CD4-positive, CD25-positive, alpha-beta regulatory T cell (primary cell): ENCODE measurements around the gene FOXO6. TPM values are rescaled to one million over a fixed set of nuclear protein-coding genes. Genes with fewer than 3 reads are reported as not detected.
A peak's percentile ranks its signal among the peaks of the same experiment; 100 is the strongest.

Experiments used
- ATAC-seq, 2 donors: fragments of 150-1000 bp; cut with Tn5 transposase; one replicate each; pipeline ENCODE4 v1.10.0; 2021; ENCODE audit warnings: low read depth in 2 of 2, moderate number of reproducible peaks in 2 of 2, moderate library complexity in 1 of 2
- DNase-seq, 3 donors: peaks; one replicate each; pipeline versions ENCODE4 v3.0.0 to v3.0.0-alpha.2; 2012 to 2022; ENCODE audit warnings: mixed read lengths in 1 of 3
- H3K27ac ChIP-seq: one replicate; pipeline ENCODE4 v1.7.0; 2013; ENCODE audit warnings: mild to moderate bottlenecking, low read length; ENCODE audit not compliant: insufficient read depth, poor library complexity, severe bottlenecking
- H3K27me3 ChIP-seq: one replicate; pipeline ENCODE4 v1.7.0; 2013; ENCODE audit warnings: low read length; ENCODE audit not compliant: control insufficient read depth, insufficient read depth
- H3K36me3 ChIP-seq: one replicate; pipeline ENCODE4 v1.7.0; 2013; ENCODE audit warnings: mild to moderate bottlenecking, low read length, moderate library complexity; ENCODE audit not compliant: control insufficient read depth, insufficient read depth
- H3K4me1 ChIP-seq: 2 replicates; pipeline ENCODE4 v1.7.0; 2013; ENCODE audit warnings: mild to moderate bottlenecking, low read length; ENCODE audit not compliant: insufficient read depth, control insufficient read depth, poor library complexity, severe bottlenecking
- H3K4me3 ChIP-seq: one replicate; pipeline ENCODE4 v1.7.0; 2013; ENCODE audit warnings: low read depth, mild to moderate bottlenecking, low read length, moderate library complexity
- H3K9me3 ChIP-seq, 2 experiments: 1 replicate in 1 of 2; 2 replicates in 1 of 2; pipeline ENCODE4 v1.7.0; 2013; ENCODE audit warnings: low read length in 2 of 2, mild to moderate bottlenecking in 1 of 2, moderate library complexity in 1 of 2; ENCODE audit not compliant: control insufficient read depth in 2 of 2
- H3K27ac Mint-ChIP-seq, 3 donors: one replicate each; pipeline ENCODE4 v1.8.0; 2020 to 2022; ENCODE audit warnings: mild to moderate bottlenecking in 3 of 3, mixed read lengths in 3 of 3, moderate library complexity in 2 of 3
- H3K27me3 Mint-ChIP-seq: one replicate; pipeline ENCODE4 v1.8.0; 2022; ENCODE audit warnings: mild to moderate bottlenecking, mixed read lengths
- H3K36me3 Mint-ChIP-seq: one replicate; pipeline ENCODE4 v1.8.0; 2020; ENCODE audit warnings: mixed read lengths
- H3K4me1 Mint-ChIP-seq, 4 donors: one replicate each; pipeline ENCODE4 v1.8.0; 2020 to 2022; ENCODE audit warnings: mixed read lengths in 4 of 4, mild to moderate bottlenecking in 1 of 4
- H3K4me3 Mint-ChIP-seq, 4 donors: one replicate each; pipeline ENCODE4 v1.8.0; 2020 to 2022; ENCODE audit warnings: mild to moderate bottlenecking in 4 of 4, mixed read lengths in 4 of 4, moderate library complexity in 3 of 4
- H3K9me3 Mint-ChIP-seq, 7 donors: one replicate each; pipeline ENCODE4 v1.8.0; 2020 to 2022; ENCODE audit warnings: mixed read lengths in 7 of 7, mild to moderate bottlenecking in 3 of 7, moderate library complexity in 2 of 7
- polyA plus RNA-seq, 4 donors: library from polyadenylated mRNA; unstranded; fragments of 300-500 nt; fragmentation: Illumina TruSeq; gene quantifications; one replicate each; pipeline ENCODE4 v1.2.3, GENCODE V29; 2021
- total RNA-seq: library from RNA; stranded (reverse); gene quantifications from one replicate; pipeline ENCODE4 v1.2.3, GENCODE V29; 2022

Gene FOXO6
- total and polyA plus RNA-seq, 5 donors from 2014 or later = 0.91 TPM; not detected in 4

- Histone ChIP-seq H3K27ac (no peak overlapping the region), H3K27me3 (no peaks in the 10 kb centered on the region), H3K9me3 (no peaks in the 10 kb centered on the region), H3K4me1 (peaks cover 4% of the 10 kb centered on the region), H3K4me3 (no peak overlapping the region), H3K36me3 (no peaks in the 10 kb centered on the region)
- Mint-ChIP-seq H3K27ac (no peak overlapping the region), H3K9me3 (peaks cover 0 to 7% (median 0%) of the 10 kb centered on the region in 7 donors), H3K27me3 (peaks cover 27% of the 10 kb centered on the region), H3K4me1 (no peaks in the 10 kb centered on the region), H3K4me3 (no peak overlapping the region), H3K36me3 (no peaks in the 10 kb centered on the region)
- DNase-seq = no peak
- no peak for ATAC-seq
These were observed 39.0 kb downstream of the FOXO6 start for GRCh38 chr1:41400225-41400624.

DNA sequence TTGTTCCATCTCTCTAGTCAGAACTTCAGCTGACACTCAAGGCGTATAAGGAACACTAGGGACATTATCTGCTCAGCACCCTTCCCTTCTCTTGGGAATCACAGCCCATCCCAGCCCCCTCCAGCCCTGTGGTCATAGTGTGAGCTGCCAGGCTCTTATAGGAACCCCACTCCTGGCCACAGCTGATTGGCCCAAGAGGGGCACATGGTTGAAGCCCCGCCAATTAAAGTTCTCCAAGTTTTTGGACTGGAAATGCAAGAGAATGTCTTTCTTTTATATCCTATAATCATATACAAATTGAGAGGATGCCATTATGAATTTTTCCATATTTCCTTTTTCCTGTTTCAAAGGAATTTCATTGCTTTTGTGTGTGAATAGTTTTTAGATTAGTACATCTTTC is 40.7 kb downstream of the FOXO6 start:
- H3K27me3 ChIP-seq = no peaks in the 10 kb centered on the region
- H3K27me3 Mint-ChIP-seq = peaks cover 27% of the 10 kb centered on the region

DNA sequence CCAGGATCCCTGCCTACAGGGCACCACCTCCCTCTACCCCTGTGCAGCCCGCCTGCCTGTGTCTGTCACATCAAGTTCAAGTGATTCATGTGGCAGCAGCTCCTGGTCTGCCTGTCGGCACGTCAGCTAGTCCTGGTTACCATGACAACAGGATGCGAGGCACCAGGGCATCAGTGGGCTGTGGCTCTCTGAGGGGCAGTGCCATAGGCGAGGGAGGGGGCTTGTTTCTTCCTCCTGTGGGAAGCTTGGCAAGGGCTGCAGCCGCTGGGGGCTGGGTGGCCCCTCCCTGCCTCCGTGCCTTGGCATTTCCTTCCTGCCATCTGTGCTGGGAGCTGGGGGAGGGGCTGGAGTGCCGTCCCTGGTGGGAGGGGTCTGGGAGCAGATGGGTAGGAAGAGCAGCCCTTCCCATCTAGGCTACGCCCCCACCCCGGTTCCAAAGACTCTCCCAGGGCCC is 43.1 kb downstream of the FOXO6 start:
- peaks cover 4% of the 10 kb centered on the region for H3K27me3 ChIP-seq
- no peak overlapping the region for H3K27ac ChIP-seq

More for the DNA sequence above, 40.7 kb downstream of the FOXO6 start:
- Histone ChIP-seq H3K27ac (no peak overlapping the region), H3K4me3 (no peak overlapping the region), H3K4me1 (peaks cover 4% of the 10 kb centered on the region), H3K9me3 (no peaks in the 10 kb centered on the region), H3K36me3 (no peaks in the 10 kb centered on the region)
- H3K36me3 Mint-ChIP-seq = no peaks in the 10 kb centered on the region
- no peaks in the 10 kb centered on the region for H3K4me1 Mint-ChIP-seq
- no peak overlapping the region for H3K4me3 Mint-ChIP-seq
- ATAC-seq (no peak), DNase-seq (no peak)
- no peak overlapping the region for H3K27ac Mint-ChIP-seq
- peaks cover 0 to 7% (median 0%) of the 10 kb centered on the region in 7 donors for H3K9me3 Mint-ChIP-seq

GRCh38 chr1:41407664-41408252 is 46.5 kb downstream of the FOXO6 start:
- no peak for ATAC-seq
- H3K27ac Mint-ChIP-seq = no peak overlapping the region
- H3K27me3 Mint-ChIP-seq = peaks cover 32% of the 10 kb centered on the region
- peaks cover 4% of the 10 kb centered on the region for H3K4me1 ChIP-seq
- H3K4me3 Mint-ChIP-seq = no peak overlapping the region
- H3K36me3 ChIP-seq = no peaks in the 10 kb centered on the region
- H3K9me3 ChIP-seq = no peaks in the 10 kb centered on the region
- H3K9me3 Mint-ChIP-seq = peaks cover 0 to 2% (median 0%) of the 10 kb centered on the region in 7 donors
- H3K27ac ChIP-seq = no peak overlapping the region
- H3K36me3 Mint-ChIP-seq = no peaks in the 10 kb centered on the region
- no peak overlapping the region for H3K4me3 ChIP-seq
- H3K27me3 ChIP-seq = peaks cover 4% of the 10 kb centered on the region
- DNase-seq = no peak
- no peaks in the 10 kb centered on the region for H3K4me1 Mint-ChIP-seq

More for the DNA sequence above, 43.1 kb downstream of the FOXO6 start:
- Mint-ChIP-seq H3K4me3 (no peak overlapping the region), H3K27me3 (peaks cover 33% of the 10 kb centered on the region), H3K9me3 (peaks cover 0 to 7% (median 0%) of the 10 kb centered on the region in 7 donors), H3K27ac (peak overlapping the region in 1 of 3 donors; percentile 42), H3K36me3 (no peaks in the 10 kb centered on the region), H3K4me1 (no peaks in the 10 kb centered on the region)
- DNase-seq = peak in 1 of 3 donors; percentile 8
- peak in 1 of 2 donors; percentile 34 for ATAC-seq
- Histone ChIP-seq H3K4me1 (peaks cover 4% of the 10 kb centered on the region), H3K4me3 (no peak overlapping the region), H3K36me3 (no peaks in the 10 kb centered on the region), H3K9me3 (no peaks in the 10 kb centered on the region)

- H3K27ac Mint-ChIP-seq = no peak overlapping the region
- ATAC-seq = no peak
- peaks cover 25% of the 10 kb centered on the region for H3K27me3 Mint-ChIP-seq
- H3K36me3 Mint-ChIP-seq = no peaks in the 10 kb centered on the region
- no peak for DNase-seq
- H3K4me3 Mint-ChIP-seq = no peak overlapping the region
- peaks cover 0 to 2% (median 0%) of the 10 kb centered on the region in 7 donors for H3K9me3 Mint-ChIP-seq
- Histone ChIP-seq H3K36me3 (no peaks in the 10 kb centered on the region), H3K4me1 (peaks cover 4% of the 10 kb centered on the region), H3K4me3 (no peak overlapping the region), H3K27me3 (peaks cover 4% of the 10 kb centered on the region), H3K9me3 (no peaks in the 10 kb centered on the region), H3K27ac (no peak overlapping the region)
- H3K4me1 Mint-ChIP-seq = no peaks in the 10 kb centered on the region
These were observed 47.5 kb downstream of the FOXO6 start for GRCh38 chr1:41408691-41409090.

- Mint-ChIP-seq H3K36me3 (no peaks in the 10 kb centered on the region), H3K9me3 (peaks cover 0 to 2% (median 0%) of the 10 kb centered on the region in 7 donors), H3K4me3 (no peak overlapping the region), H3K27me3 (peaks cover 25% of the 10 kb centered on the region), H3K4me1 (no peaks in the 10 kb centered on the region), H3K27ac (no peak overlapping the region)
- Histone ChIP-seq H3K4me1 (no peaks in the 10 kb centered on the region), H3K9me3 (no peaks in the 10 kb centered on the region), H3K36me3 (no peaks in the 10 kb centered on the region), H3K27ac (no peak overlapping the region), H3K4me3 (no peak overlapping the region), H3K27me3 (peaks cover 4% of the 10 kb centered on the region)
- no peak for ATAC-seq
- no peak for DNase-seq
These were observed 48.6 kb downstream of the FOXO6 start for GRCh38 chr1:41409825-41410224.

GRCh38 chr1:41410462-41410861 is 49.2 kb downstream of the FOXO6 start:
- peaks cover 0 to 2% (median 0%) of the 10 kb centered on the region in 7 donors for H3K9me3 Mint-ChIP-seq
- no peaks in the 10 kb centered on the region for H3K36me3 Mint-ChIP-seq
- H3K27me3 ChIP-seq = peaks cover 4% of the 10 kb centered on the region
- no peak for ATAC-seq
- H3K27me3 Mint-ChIP-seq = peaks cover 19% of the 10 kb centered on the region
- no peaks in the 10 kb centered on the region for H3K4me1 ChIP-seq
- H3K27ac ChIP-seq = no peak overlapping the region
- H3K4me3 Mint-ChIP-seq = no peak overlapping the region
- no peaks in the 10 kb centered on the region for H3K9me3 ChIP-seq
- H3K4me3 ChIP-seq = no peak overlapping the region
- no peaks in the 10 kb centered on the region for H3K4me1 Mint-ChIP-seq
- H3K27ac Mint-ChIP-seq = no peak overlapping the region
- no peaks in the 10 kb centered on the region for H3K36me3 ChIP-seq
- DNase-seq = no peak

- H3K4me3 Mint-ChIP-seq = no peak overlapping the region
- H3K36me3 Mint-ChIP-seq = no peaks in the 10 kb centered on the region
- H3K4me1 ChIP-seq = no peaks in the 10 kb centered on the region
These were observed 50.0 kb downstream of the FOXO6 start for GRCh38 chr1:41411229-41411628.

More at GRCh38 chr1:41411229-41411628, 50.0 kb downstream of the FOXO6 start:
- peak in 1 of 3 donors; percentile 14 for DNase-seq
- no peak overlapping the region for H3K27ac Mint-ChIP-seq
- Histone ChIP-seq H3K9me3 (no peaks in the 10 kb centered on the region), H3K4me3 (no peak overlapping the region), H3K36me3 (no peaks in the 10 kb centered on the region), H3K27ac (no peak overlapping the region), H3K27me3 (peaks cover 4% of the 10 kb centered on the region)
- ATAC-seq = no peak
- peaks cover 0 to 2% (median 0%) of the 10 kb centered on the region in 7 donors for H3K9me3 Mint-ChIP-seq
- H3K4me1 Mint-ChIP-seq = no peaks in the 10 kb centered on the region
- H3K27me3 Mint-ChIP-seq = peaks cover 18% of the 10 kb centered on the region
